ENCODE results near the gene EPHB2.

Gene EPHB2

DNA sequence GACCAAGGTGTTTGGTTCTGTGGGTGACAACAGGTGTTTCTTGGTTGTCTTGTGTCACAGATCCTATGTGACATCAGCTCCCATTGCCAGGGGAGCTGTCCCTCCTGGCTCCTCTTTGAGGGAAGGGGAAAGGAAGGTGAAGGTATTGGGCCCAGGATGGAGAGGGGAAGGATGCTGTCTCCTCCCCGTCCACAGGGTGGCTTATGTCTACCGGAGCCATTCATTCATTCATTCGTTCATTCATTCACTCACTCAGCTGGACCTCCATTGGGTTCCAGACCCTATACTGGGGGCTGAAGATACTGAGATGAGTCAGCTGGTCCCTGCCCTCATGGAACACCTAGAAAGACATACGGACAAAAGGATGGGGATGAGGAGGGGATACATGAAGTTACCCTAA, 38.9 kb downstream of the EPHB2 start:
- no peaks in the 10 kb centered on the region for H3K27me3 ChIP-seq (ENCODE audit: insufficient read depth, low read length, poor library complexity, severe bottlenecking)
- H3K4me1 ChIP-seq (ENCODE audit: insufficient read depth, low read length, poor library complexity, severe bottlenecking): no peaks in the 10 kb centered on the region
- no peaks in the 10 kb centered on the region for H3K79me2 ChIP-seq (ENCODE audit: insufficient read depth, low read length)
- no peaks in the 10 kb centered on the region for H3K9me3 ChIP-seq (ENCODE audit: insufficient read depth, low read depth, low read length)
- no peaks in the 10 kb centered on the region for H4K20me1 ChIP-seq (ENCODE audit: insufficient read depth, low read length, poor library complexity, severe bottlenecking)
- no peak overlapping the region for H3K4me3 ChIP-seq (ENCODE audit: low read length, poor library complexity, severe bottlenecking)
- TF ChIP-seq CTCF (conservative IDR thresholded peaks at IDR 0.05; ENCODE audit: low read length) (no peak), EZH2phosphoT487 (IDR thresholded peaks at IDR 0.05; ENCODE audit: borderline replicate concordance) (no peak)
- no peaks in the 10 kb centered on the region for H3K9me2 ChIP-seq (replicated peaks; ENCODE audit: low read depth, low read length)
- H2AFZ ChIP-seq (ENCODE audit: low read length): no peak overlapping the region
- no peak overlapping the region for H3K9ac ChIP-seq (ENCODE audit: low read depth, low read length, poor library complexity, severe bottlenecking)
- H3F3A ChIP-seq (ENCODE audit: low read depth): no peaks in the 10 kb centered on the region
- H3K4me2 ChIP-seq (ENCODE audit: low read depth, low read length, poor library complexity, severe bottlenecking): no peak overlapping the region
- H3K36me3 ChIP-seq (ENCODE audit: insufficient read depth, low read length): no peaks in the 10 kb centered on the region

GRCh38 chr1:22749919-22750684, 39.5 kb downstream of the EPHB2 start:
- Histone ChIP-seq H3K79me2 (ENCODE audit: insufficient read depth, low read length) (no peaks in the 10 kb centered on the region), H3K9ac (ENCODE audit: low read depth, low read length, poor library complexity, severe bottlenecking) (no peak overlapping the region), H3K9me3 (ENCODE audit: insufficient read depth, low read depth, low read length) (no peaks in the 10 kb centered on the region), H3K27me3 (ENCODE audit: insufficient read depth, low read length, poor library complexity, severe bottlenecking) (no peaks in the 10 kb centered on the region), H3K4me1 (ENCODE audit: insufficient read depth, low read length, poor library complexity, severe bottlenecking) (no peaks in the 10 kb centered on the region), H3K9me2 (replicated peaks; ENCODE audit: low read depth, low read length) (no peaks in the 10 kb centered on the region), H3K4me2 (ENCODE audit: low read depth, low read length, poor library complexity, severe bottlenecking) (no peak overlapping the region), H2AFZ (ENCODE audit: low read length) (no peak overlapping the region), H3K4me3 (ENCODE audit: low read length, poor library complexity, severe bottlenecking) (no peak overlapping the region), H3F3A (ENCODE audit: low read depth) (no peaks in the 10 kb centered on the region), H3K36me3 (ENCODE audit: insufficient read depth, low read length) (no peaks in the 10 kb centered on the region), H4K20me1 (ENCODE audit: insufficient read depth, low read length, poor library complexity, severe bottlenecking) (no peaks in the 10 kb centered on the region)
- no peak for TF ChIP-seq CTCF (conservative IDR thresholded peaks at IDR 0.05; ENCODE audit: low read length)
- TF ChIP-seq EZH2phosphoT487 (IDR thresholded peaks at IDR 0.05; ENCODE audit: borderline replicate concordance): no peak

GRCh38 chr1:22750685-22751051, 40.0 kb downstream of the EPHB2 start:
- no peaks in the 10 kb centered on the region for H3K36me3 ChIP-seq (ENCODE audit: insufficient read depth, low read length)
- no peak for TF ChIP-seq EZH2phosphoT487 (IDR thresholded peaks at IDR 0.05; ENCODE audit: borderline replicate concordance)
- no peak for TF ChIP-seq CTCF (conservative IDR thresholded peaks at IDR 0.05; ENCODE audit: low read length)
- no peak overlapping the region for H2AFZ ChIP-seq (ENCODE audit: low read length)
- H3F3A ChIP-seq (ENCODE audit: low read depth): no peaks in the 10 kb centered on the region
- H4K20me1 ChIP-seq (ENCODE audit: insufficient read depth, low read length, poor library complexity, severe bottlenecking): no peaks in the 10 kb centered on the region
- no peak overlapping the region for H3K4me3 ChIP-seq (ENCODE audit: low read length, poor library complexity, severe bottlenecking)
- no peaks in the 10 kb centered on the region for H3K27me3 ChIP-seq (ENCODE audit: insufficient read depth, low read length, poor library complexity, severe bottlenecking)
- no peak overlapping the region for H3K4me2 ChIP-seq (ENCODE audit: low read depth, low read length, poor library complexity, severe bottlenecking)
- H3K9ac ChIP-seq (ENCODE audit: low read depth, low read length, poor library complexity, severe bottlenecking): no peak overlapping the region
- no peaks in the 10 kb centered on the region for H3K79me2 ChIP-seq (ENCODE audit: insufficient read depth, low read length)
- no peaks in the 10 kb centered on the region for H3K4me1 ChIP-seq (ENCODE audit: insufficient read depth, low read length, poor library complexity, severe bottlenecking)
- H3K9me2 ChIP-seq (replicated peaks; ENCODE audit: low read depth, low read length): no peaks in the 10 kb centered on the region
- H3K9me3 ChIP-seq (ENCODE audit: insufficient read depth, low read depth, low read length): no peaks in the 10 kb centered on the region

Data from Loucy (cell line).